ENCODE data around the gene FAM43B. TPM values are rescaled to one million over a fixed set of nuclear protein-coding genes. Genes with fewer than 3 reads are reported as not detected.

FAM43B gene
- total and polyA plus RNA-seq, 10 of the 15 experiments (the other 5 are each of a cell fraction or from before 2014, with no cell fraction given) = not detected

GRCh38 chr1:20528221-20528620 lies 24.2 kb upstream of the FAM43B start:
- H3K36me3 ChIP-seq (ENCODE audit: control insufficient read depth in 2 of 2, insufficient read depth in 2 of 2, low read length in 1 of 2) = no peaks in the 10 kb centered on the region
- TF ChIP-seq SREBF2 (IDR thresholded peaks at IDR 0.05; ENCODE audit: low read length) = no peak
- no peak for TF ChIP-seq BCL11A (IDR thresholded peaks at IDR 0.05; ENCODE audit: low read depth, low read length)
- H3K4me3 ChIP-seq = no peak overlapping the region
- H3K9me3 ChIP-seq (replicated peaks; ENCODE audit: control insufficient read depth, insufficient read depth, low read length) = no peaks in the 10 kb centered on the region
- intact Hi-C loops (cut with micrococcal nuclease; ENCODE audit: unreplicated experiment) = no loop called here
- ChIA-PET CTCF (no interaction called here), POLR2A (no interaction called here), SMC1A (ENCODE audit: uncharacterized antibody, unreplicated experiment) (no interaction called here), RAD21 (ENCODE audit: unreplicated experiment) (no interaction called here)
- in situ Hi-C loops (cut with MboI) = loop anchor here (10.0 kb wide), 1 partner anchor 657 kb away; no protein-coding TSS in a partner anchor
- FAIRE-seq (no peak), DNase-seq (ENCODE audit: low read depth, low spot score) (no peak), ATAC-seq (no peak)
- peaks cover 0 to 2% of the 10 kb centered on the region in 2 experiments; a peak in 2 of 4 replicates for H3K27me3 ChIP-seq (replicated peaks in 1 of 2; ENCODE audit: control insufficient read depth in 2 of 2, insufficient read depth in 2 of 2, low read length in 1 of 2)
- WGBS (ENCODE audit: insufficient coverage, insufficient replicate concordance, low lambda C conversion rate, missing lambda C conversion rate) = 19% methylated on average over 7 of the region's 7 CpGs
- no peaks in the 10 kb centered on the region for H3K79me2 ChIP-seq (ENCODE audit: control insufficient read depth, insufficient read depth, low read length)
- H4K20me1 ChIP-seq (ENCODE audit: control insufficient read depth, insufficient read depth) = no peaks in the 10 kb centered on the region
- no peak overlapping the region for H2AFZ ChIP-seq (ENCODE audit: control insufficient read depth, low read depth, low read length)
- H3K27ac ChIP-seq (ENCODE audit: control insufficient read depth, insufficient read depth) = no peak overlapping the region
- no peak overlapping the region for H3K4me2 ChIP-seq (ENCODE audit: control insufficient read depth, insufficient read depth)
- no peaks in the 10 kb centered on the region for H3K4me1 ChIP-seq (ENCODE audit: control insufficient read depth, insufficient read depth, low read length)
- H3K9ac ChIP-seq (ENCODE audit: control insufficient read depth, insufficient read depth, low read length) = no peak overlapping the region
- no TSS peak for BruUV-seq (replicated peaks)

GRCh38 chr1:20530306-20530705 lies 22.1 kb upstream of the FAM43B start:
- in situ Hi-C loops (cut with MboI) (no loop called here), intact Hi-C loops (cut with micrococcal nuclease; ENCODE audit: unreplicated experiment) (no loop called here)
- RAD21 ChIA-PET (ENCODE audit: unreplicated experiment) = no interaction called here
- H3K27ac ChIP-seq (ENCODE audit: control insufficient read depth, insufficient read depth) = no peak overlapping the region
- CTCF ChIA-PET = interaction anchor here (1.1 kb wide), 1 partner anchor 109 kb away, joined by 3 read pairs; no protein-coding TSS in a partner anchor
- no peak overlapping the region for H3K4me3 ChIP-seq
- TF ChIP-seq NR2C2 (IDR thresholded peaks at IDR 0.05; ENCODE audit: borderline replicate concordance, control insufficient read depth, insufficient read length, low read depth) (no peak), NFYA (IDR thresholded peaks at IDR 0.05; ENCODE audit: borderline replicate concordance, low read depth, low read length) (no peak), PML (IDR thresholded peaks at IDR 0.05; ENCODE audit: low read length) (no peak), EGR1 (IDR thresholded peaks at IDR 0.05; ENCODE audit: borderline replicate concordance in 1 of 2, low read depth in 2 of 2, low read length in 2 of 2) (no peak)
- peaks cover 0 to 2% of the 10 kb centered on the region in 2 experiments; a peak in 2 of 4 replicates for H3K27me3 ChIP-seq (replicated peaks in 1 of 2; ENCODE audit: control insufficient read depth in 2 of 2, insufficient read depth in 2 of 2, low read length in 1 of 2)
- POLR2A ChIA-PET = no interaction called here
- H3K4me2 ChIP-seq (ENCODE audit: control insufficient read depth, insufficient read depth) = no peak overlapping the region
- FAIRE-seq (no peak), ATAC-seq (no peak), DNase-seq (ENCODE audit: low read depth, low spot score) (no peak)
- SMC1A ChIA-PET (ENCODE audit: uncharacterized antibody, unreplicated experiment) = no interaction called here
- H3K9ac ChIP-seq (ENCODE audit: control insufficient read depth, insufficient read depth, low read length) = no peak overlapping the region
- 0% methylated on average over 8 of the region's 8 CpGs for WGBS (ENCODE audit: insufficient coverage, insufficient replicate concordance, low lambda C conversion rate, missing lambda C conversion rate)
- no peaks in the 10 kb centered on the region for H3K36me3 ChIP-seq (ENCODE audit: control insufficient read depth in 2 of 2, insufficient read depth in 2 of 2, low read length in 1 of 2)
- no peak overlapping the region for H2AFZ ChIP-seq (ENCODE audit: control insufficient read depth, low read depth, low read length)
- no peaks in the 10 kb centered on the region for H4K20me1 ChIP-seq (ENCODE audit: control insufficient read depth, insufficient read depth)
- no peaks in the 10 kb centered on the region for H3K4me1 ChIP-seq (ENCODE audit: control insufficient read depth, insufficient read depth, low read length)
- no peaks in the 10 kb centered on the region for H3K79me2 ChIP-seq (ENCODE audit: control insufficient read depth, insufficient read depth, low read length)
- H3K9me3 ChIP-seq (replicated peaks; ENCODE audit: control insufficient read depth, insufficient read depth, low read length) = no peaks in the 10 kb centered on the region
- no TSS peak for BruUV-seq (replicated peaks)

Measured in GM12878 (cell line).